SH-SY5Y (cell line): ENCODE results near the gene THADA.

Source experiments
- GATA2 ChIP-seq: IDR thresholded peaks from 2 replicates; pipeline ENCODE4 v1.6.1; 2011; ENCODE audit warnings: mild to moderate bottlenecking, low read depth, low read length
- GATA3 ChIP-seq: IDR thresholded peaks from 2 replicates; pipeline ENCODE4 v1.6.1; 2011; ENCODE audit warnings: low read depth, mild to moderate bottlenecking, low read length, moderate library complexity

The THADA gene, protein sequence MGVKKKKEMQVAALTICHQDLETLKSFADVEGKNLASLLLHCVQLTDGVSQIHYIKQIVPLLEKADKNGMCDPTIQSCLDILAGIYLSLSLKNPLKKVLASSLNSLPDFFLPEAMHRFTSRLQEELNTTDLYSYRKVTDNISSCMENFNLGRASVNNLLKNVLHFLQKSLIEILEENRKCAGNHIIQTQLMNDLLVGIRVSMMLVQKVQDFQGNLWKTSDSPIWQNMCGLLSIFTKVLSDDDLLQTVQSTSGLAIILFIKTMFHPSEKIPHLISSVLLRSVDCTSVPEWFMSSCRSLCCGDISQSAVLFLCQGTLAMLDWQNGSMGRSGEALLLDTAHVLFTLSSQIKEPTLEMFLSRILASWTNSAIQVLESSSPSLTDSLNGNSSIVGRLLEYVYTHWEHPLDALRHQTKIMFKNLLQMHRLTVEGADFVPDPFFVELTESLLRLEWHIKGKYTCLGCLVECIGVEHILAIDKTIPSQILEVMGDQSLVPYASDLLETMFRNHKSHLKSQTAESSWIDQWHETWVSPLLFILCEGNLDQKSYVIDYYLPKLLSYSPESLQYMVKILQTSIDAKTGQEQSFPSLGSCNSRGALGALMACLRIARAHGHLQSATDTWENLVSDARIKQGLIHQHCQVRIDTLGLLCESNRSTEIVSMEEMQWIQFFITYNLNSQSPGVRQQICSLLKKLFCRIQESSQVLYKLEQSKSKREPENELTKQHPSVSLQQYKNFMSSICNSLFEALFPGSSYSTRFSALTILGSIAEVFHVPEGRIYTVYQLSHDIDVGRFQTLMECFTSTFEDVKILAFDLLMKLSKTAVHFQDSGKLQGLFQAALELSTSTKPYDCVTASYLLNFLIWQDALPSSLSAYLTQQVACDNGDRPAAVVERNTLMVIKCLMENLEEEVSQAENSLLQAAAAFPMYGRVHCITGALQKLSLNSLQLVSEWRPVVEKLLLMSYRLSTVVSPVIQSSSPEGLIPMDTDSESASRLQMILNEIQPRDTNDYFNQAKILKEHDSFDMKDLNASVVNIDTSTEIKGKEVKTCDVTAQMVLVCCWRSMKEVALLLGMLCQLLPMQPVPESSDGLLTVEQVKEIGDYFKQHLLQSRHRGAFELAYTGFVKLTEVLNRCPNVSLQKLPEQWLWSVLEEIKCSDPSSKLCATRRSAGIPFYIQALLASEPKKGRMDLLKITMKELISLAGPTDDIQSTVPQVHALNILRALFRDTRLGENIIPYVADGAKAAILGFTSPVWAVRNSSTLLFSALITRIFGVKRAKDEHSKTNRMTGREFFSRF (N-terminal part only)

DNA sequence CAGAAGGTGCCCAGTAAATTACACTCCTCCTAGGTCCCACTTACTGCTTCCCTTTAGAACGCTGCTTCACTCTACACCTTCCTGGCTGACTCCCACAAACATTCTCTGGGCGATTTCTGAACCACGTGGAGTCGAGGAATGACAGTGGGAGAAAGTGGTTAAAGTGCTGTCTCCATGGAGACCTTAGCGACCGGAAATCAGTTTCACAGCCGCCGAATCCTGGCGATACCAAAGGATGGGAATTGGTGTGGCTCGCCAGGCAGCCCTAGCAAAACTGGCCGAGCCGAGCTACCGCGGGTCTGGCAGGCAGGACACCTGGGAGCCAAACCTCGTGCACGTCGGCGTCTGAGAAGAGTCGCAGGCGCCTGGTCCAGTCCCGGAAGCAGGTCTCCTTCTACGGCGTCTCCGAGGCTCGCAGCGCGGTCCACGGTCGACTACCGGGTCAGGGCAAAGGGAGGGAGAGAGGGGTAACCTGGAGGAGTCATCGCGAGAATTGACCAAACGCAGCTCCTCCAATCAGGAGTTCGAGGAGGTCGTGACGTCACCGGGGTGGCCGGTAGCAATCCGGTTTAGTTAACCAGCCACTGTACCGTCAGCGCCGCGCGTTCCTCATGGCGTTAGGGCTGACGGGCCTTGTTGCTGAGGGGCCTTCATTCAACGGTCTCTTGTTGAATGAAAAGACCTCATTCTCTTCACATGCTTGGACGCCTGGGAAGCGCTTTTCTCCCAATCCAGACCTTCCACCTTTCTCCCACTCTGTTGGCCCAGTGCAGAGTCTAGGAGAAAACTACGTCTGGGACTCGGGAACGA is at the start of gene THADA:
TSS of gene THADA (minus strand) at position 436 of the 810 bp plus-strand sequence. CDS start 3,646 bp downstream, outside the sequence.
- TF ChIP-seq GATA2, result peak; percentile 14; the same call in 1 of the 2 replicates
- no peak for TF ChIP-seq GATA3

GRCh38 chr2:43643680-43644079 is 47.8 kb upstream of the THADA start:
- no peak for TF ChIP-seq GATA3
- no peak for TF ChIP-seq GATA2

DNA sequence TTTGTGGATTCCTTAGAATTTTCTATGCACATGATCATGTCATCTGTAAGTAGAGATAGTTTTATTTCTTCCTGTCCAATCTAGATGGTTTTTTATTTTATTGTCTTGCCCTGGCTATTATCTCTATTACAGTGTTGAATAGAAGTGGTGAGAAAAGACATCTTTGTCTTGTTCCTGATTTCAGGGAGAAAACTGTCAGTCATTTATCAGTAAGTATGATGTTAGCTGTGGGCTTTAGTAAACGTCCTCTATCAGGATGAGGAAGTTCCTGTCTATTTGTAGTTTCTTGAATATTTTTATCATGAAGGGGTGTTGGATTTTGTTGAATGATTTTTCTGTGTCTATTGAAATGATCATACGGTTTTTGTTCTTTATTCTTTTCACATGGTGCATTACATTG is 46.5 kb upstream of the THADA start:
- TF ChIP-seq GATA2 (no peak), GATA3 (no peak)

DNA sequence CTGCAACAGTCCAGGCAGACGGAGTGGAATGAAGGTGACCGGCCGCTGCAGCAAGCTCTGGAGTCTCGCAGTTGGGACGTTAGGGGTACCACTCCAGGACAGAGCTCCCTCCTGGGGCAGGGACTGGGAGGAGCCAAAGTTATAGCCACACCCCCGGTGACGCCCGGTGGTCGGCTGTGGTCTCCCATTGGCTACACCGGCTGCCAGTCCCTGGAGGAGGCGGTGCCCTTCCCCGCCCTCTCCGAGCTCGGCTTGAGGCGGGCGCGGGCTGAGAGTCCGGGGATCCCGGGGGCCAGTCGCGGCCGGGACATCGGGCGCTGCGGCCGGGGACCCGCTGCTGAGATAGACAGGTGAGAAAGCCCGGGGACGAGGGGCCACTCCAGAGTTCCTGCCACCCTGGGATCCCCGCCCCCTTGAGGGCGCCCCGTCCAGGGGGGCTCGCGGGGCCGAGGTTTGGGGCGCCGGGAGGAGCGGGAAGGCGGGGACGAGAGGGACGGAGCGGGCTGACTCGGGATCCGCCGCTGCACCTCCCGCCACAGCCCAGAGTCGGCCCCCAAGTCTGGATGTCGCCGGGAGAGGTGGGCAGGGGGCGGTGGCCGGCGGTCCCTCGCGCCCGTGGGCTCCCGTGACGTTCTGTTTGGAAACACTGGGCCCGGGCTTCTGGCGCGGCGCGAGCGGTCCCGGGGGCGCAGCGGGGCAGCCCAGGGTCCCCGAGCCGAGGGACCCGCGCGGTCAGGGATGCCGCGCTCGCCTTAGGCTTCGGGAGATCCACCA is 41.4 kb upstream of the THADA start, which contains the start of gene PLEKHH2:
TSS of gene PLEKHH2 (plus strand) at position 231 of the 774 bp plus-strand sequence. CDS start 7,414 bp downstream, outside the sequence.
- TF ChIP-seq GATA2 (no peak), GATA3 (no peak)

DNA sequence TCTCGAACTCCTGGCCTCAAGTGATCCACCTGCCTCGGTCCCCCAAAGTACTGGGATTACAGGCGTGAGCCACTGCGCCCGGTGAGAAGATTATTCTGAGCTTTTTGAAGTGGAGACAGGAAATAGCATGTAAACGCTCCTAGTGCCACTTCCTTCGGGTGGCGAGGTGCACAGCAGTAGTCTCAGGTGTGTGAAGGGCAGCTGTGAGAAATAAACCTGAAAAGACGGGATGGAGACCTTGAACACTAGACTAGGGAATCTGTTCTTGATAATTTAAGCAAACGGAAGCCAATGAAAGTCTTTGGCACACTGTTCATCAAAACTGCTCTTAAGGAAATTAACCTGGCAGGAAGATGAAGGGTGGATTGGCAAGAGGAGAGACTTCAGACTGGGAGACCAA is 40.8 kb upstream of the THADA start:
- TF ChIP-seq GATA3, result no peak
- no peak for TF ChIP-seq GATA2

DNA sequence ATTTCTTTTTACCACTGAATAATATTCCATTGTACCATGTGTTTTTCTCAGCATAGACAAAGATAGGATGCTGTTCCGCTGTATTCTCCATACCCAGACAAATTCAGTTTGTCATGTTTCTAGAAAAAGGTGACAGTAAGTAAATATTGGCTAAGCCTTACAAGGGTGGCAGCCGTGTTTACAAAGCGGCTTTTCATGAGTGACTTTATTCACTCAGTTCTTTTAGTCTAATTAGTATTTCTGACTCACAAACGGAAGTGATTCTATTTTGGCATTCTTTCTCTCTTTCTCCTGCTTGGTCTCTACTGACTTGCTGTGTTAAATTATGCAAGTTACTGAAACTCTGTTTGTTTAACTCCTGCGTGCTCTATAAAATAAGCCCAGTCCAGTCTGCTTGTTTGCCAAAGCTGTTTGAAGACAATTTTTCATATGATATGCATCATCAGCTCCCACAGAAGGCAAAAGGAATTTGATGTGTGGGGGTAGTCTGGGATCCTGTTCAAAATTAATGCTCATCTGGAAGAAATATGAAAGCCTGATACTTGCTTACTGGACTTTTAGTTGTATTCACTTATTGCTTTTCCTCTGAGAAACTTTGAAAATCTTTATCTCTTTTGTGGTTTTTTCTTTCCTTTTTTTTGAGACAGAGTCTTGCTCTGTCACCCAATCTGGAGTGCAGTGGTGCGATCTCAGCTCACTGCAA is 38.9 kb upstream of the THADA start:
- TF ChIP-seq GATA3, result no peak
- TF ChIP-seq GATA2, result no peak

DNA sequence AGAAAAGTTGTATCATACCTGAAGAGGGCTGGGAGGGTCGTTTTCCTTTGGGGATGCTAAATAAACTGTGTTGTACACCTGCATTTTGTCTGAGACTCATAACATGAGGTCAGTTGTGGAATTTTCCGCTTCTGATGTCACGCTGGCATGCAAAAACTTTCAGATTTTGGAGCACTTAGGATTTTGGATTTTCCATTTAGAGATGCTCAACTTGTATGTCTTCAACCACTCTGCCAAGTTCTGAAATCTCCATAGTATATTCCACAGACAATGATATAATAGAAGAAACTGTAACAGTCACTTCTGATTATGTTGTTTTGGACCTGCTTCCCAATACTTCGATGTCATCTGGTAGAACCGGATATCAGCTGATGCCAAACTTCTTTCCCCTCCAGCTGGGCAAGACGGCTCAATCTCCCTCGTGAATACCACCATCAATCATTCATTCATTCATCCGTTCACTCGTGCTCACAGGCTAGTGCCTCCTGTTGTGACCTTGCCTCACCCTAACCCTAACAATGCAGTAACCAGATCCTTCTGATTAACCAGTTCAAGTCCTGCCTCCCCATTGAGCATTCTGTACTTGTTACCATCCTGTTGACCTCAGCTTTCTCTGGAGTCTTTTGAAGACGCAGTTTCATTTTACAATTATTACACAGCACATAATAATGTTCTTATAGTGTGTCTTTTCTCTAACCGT is 35.9 kb upstream of the THADA start:
- TF ChIP-seq GATA3, result no peak
- TF ChIP-seq GATA2, result no peak

- TF ChIP-seq GATA3, result no peak
- no peak for TF ChIP-seq GATA2
These were observed 27.2 kb upstream of the THADA start for GRCh38 chr2:43622931-43623451.

DNA sequence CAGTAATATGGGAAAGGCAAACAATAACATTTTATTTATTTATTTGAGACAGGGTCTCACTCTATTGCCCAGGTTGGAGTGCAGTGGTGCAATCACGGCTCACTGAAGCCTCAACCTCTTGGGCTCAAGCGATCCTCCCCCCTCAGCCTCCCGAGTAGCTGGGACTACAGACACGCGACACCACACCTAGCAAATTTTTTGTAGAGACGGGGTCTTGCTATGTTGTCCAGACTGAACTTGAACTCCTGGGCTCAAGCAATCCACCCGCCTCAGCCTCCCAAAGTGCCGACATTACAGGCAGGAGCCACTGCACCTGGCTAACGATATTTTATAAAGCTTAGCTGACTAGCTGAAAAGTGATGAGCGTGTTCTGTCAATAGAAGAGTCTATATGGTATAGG is 23.7 kb upstream of the THADA start:
- no peak for TF ChIP-seq GATA2

DNA sequence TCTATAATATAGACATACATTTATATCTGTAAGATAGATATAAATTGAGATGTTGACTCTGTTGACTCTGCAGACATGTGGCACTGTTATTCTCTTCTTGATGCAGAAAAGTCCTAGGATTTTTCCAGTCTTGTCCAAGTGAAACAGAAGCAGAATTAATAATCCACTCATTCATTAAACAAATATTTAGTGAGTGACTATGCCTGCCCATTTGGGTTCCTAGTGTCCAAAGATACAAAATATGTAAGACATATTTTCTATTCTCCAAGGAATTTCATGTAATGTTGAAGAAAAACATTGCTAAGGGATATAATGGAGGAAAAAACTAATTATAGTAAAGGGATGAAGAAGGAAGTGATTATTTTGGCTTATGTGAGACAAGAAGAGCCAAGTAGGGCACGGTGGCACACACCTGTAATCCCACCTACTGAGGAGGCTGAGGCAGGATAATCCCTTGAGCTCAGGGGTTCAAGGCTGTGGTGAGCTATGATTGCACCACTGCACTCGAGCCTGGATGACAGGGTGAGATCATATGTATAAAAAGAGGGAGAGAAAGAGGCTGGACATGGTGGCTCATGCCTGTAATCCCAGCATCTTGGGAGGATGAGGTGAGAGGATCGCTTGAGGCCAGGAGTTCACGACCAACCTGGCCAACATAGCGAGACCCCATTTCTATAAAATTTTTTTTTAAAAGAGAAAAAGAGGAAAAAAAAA is 21.3 kb upstream of the THADA start:
- no peak for TF ChIP-seq GATA3
- no peak for TF ChIP-seq GATA2

DNA sequence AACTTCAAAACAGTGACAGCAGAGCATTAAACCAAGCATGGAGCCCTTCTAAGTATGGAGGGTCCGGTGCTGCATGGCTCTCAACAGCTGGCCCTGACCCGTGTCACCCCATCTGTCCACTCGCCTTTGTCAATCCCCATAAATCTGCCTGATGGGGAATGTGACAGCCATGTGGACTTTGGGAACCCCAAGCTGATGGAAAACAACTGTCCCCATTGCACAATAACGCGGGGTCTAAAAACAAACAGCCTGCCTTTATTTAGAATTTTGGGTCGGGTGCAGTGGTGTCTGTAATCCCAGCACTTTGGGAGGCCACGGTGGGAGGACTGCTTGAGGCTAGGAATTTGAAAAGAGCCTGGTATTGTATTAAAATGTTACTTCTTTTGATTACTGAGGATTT is 17.1 kb upstream of the THADA start:
- TF ChIP-seq GATA3 (no peak), GATA2 (no peak)
